Activated CD4-positive, alpha-beta T cell treated with anti-CD3 and anti-CD28 coated beads for 36 hours (primary cell): ENCODE results near the gene UBL3. TPM values are rescaled to one million over a fixed set of nuclear protein-coding genes. Genes with fewer than 3 reads are reported as not detected.

ENCODE experiments used
- ATAC-seq: fragments of 200-7000 bp; cut with Tn5 transposase; one replicate; pipeline ENCODE4 v1.10.0; 2021; ENCODE audit warnings: mild to moderate bottlenecking, moderate library complexity
- CTCF ChIA-PET: fragments of 350-600 bp; sonication (Branson Sonifier 250); formaldehyde crosslinking; loops from one replicate; lab custom pipeline; 2021; ENCODE audit warnings: antibody characterized with exemption; lab: Charles Lee
- POLR2A ChIA-PET: fragments of 350-600 bp; sonication (Branson Sonifier 250); formaldehyde crosslinking; loops from one replicate; lab custom pipeline; 2021; ENCODE audit warnings: antibody characterized with exemption, inconsistent platforms; lab: Charles Lee
- DNase-seq: peaks from one replicate; pipeline ENCODE4 v3.0.0-alpha.2; 2020
- H3K27ac Mint-ChIP-seq: one replicate; pipeline ENCODE4 v1.8.0; 2021; ENCODE audit warnings: mixed read lengths
- H3K27me3 Mint-ChIP-seq: one replicate; pipeline ENCODE4 v1.8.0; 2021; ENCODE audit warnings: mixed read lengths
- H3K36me3 Mint-ChIP-seq: one replicate; pipeline ENCODE4 v1.8.0; 2021; ENCODE audit warnings: low read depth, mixed read lengths
- H3K4me1 Mint-ChIP-seq: one replicate; pipeline ENCODE4 v1.8.0; 2021; ENCODE audit warnings: mixed read lengths
- H3K4me3 Mint-ChIP-seq: one replicate; pipeline ENCODE4 v1.8.0; 2021; ENCODE audit warnings: mild to moderate bottlenecking, moderate library complexity, mixed read lengths
- H3K9me3 Mint-ChIP-seq: one replicate; pipeline ENCODE4 v1.8.0; 2021; ENCODE audit warnings: low read depth, mixed read lengths
- intact Hi-C, 2 experiments: fragments of 100-400 bp; cut with DNase I in 1 of 2; cut with micrococcal nuclease in 1 of 2; formaldehyde crosslinking; loops; one replicate each; pipeline versions ENCODE4 v1.14.2 to v1.15.1; 2022 to 2024; cut with DNase I, micrococcal nuclease
- total RNA-seq, 2 experiments: library from RNA; stranded (reverse); gene quantifications; one replicate each; pipeline ENCODE4 v1.2.3, GENCODE V29; 2021

Gene UBL3
- total RNA-seq, 2 experiments from 2014 or later = 9.1 to 10.7 TPM

DNA sequence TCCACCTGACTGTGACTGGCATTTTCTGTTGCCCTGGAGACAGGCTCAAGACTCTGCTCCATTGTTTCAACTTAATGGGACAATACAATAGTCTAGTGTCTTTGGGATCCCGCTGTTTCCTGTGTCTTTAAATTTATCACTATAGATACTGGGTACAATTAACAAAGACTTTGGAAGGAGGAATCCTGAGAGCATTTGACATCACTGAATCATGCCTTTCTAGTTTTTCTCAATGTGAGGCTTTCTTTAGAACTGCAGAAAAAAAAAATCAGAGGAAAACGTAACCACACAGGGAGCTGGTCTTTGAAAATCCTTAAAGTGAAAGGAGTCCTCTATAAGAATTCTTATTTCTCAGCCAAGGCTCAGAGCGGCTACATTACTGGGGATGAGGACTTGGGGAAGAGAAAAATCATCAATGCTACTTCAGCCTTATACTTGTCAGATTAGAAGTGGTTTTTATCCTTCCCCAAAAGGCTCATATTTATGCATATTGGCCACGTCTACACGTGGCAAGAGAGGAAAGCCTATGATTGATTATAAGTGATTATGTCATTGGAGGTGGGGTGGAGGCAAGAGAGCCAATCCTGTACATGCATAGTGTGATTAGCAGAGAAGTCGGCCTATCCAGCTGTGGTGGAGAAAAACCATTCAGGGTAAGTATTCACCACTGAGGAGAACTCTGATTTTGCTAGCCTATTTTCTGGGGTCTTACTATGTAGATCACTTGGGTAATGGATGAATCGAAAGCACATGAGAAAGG lies 34.4 kb upstream of the UBL3 start:
- no peaks in the 10 kb centered on the region for H3K9me3 Mint-ChIP-seq
- H3K27me3 Mint-ChIP-seq = no peaks in the 10 kb centered on the region
- H3K36me3 Mint-ChIP-seq = no peaks in the 10 kb centered on the region
- H3K4me3 Mint-ChIP-seq = no peak overlapping the region
- ChIA-PET POLR2A (no interaction called here), CTCF (interaction anchor here (0.6 to 0.8 kb wide), 4 partner anchors 13 to 705 kb away, joined by 3 to 4 read pairs (median 4); no protein-coding TSS in a partner anchor)
- no peak for ATAC-seq
- H3K27ac Mint-ChIP-seq = no peak overlapping the region
- intact Hi-C loops = no loop called here
- no peak for DNase-seq
- H3K4me1 Mint-ChIP-seq = peaks cover 17% of the 10 kb centered on the region

DNA sequence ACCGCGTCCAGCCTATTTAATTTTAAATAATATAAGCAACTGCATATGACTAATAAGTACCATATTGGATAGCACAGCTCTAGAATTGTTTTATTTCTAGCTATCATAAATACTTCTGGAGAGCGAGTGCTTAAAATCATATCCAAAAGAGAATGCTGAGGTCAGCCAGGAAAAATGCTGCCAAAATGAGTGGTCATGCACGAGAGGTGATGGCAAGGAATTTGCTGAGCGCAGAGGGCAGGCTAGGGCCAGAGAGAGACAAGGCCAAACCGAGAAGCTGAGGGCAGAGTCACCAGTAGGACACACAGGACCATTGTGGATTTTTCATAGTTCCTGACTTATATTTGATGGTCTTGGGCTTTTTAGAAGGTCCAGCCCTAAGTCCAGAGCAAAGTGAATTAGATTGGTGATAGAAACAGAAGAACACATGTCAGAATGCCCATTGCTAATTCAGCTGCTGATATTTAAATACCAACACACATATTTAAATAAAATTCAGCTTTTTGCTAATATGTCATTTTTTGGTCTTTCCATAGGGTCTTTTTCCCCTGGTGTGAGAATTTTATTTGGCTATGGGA lies 33.6 kb upstream of the UBL3 start:
- intact Hi-C loops = no loop called here
- DNase-seq (no peak), ATAC-seq (no peak)
- H3K36me3 Mint-ChIP-seq = no peaks in the 10 kb centered on the region
- POLR2A ChIA-PET = no interaction called here
- H3K27me3 Mint-ChIP-seq = no peaks in the 10 kb centered on the region
- no peaks in the 10 kb centered on the region for H3K9me3 Mint-ChIP-seq
- H3K4me1 Mint-ChIP-seq = peaks cover 17% of the 10 kb centered on the region
- H3K4me3 Mint-ChIP-seq = no peak overlapping the region
- H3K27ac Mint-ChIP-seq = no peak overlapping the region
- CTCF ChIA-PET = interaction anchor here (0.6 to 0.8 kb wide), 2 partner anchors 14 to 194 kb away, joined by 3 to 4 read pairs; no protein-coding TSS in a partner anchor

DNA sequence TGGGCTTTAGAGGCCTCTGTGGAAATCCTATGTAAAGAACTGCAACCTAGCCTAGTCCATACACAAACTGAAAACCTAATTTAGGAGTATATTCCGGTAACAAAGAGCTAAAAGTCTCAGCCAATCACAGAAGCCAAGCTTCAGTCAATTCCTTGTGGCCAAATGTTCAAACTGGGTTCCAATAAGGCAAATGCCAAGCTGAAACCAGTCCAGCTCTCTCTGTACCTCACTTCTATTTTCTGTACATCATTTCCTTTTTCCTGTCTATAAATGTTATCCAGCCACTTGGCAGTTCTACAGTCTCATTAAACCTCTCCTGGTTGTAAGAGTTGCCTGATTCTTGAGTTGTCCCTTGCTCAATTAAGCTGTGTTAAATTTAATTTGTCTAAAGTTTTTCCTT lies 31.7 kb upstream of the UBL3 start:
- ATAC-seq = no peak
- CTCF ChIA-PET = interaction anchor here (0.6 to 1.1 kb wide), 2 partner anchors 13 to 18 kb away, joined by 3 to 4 read pairs; no protein-coding TSS in a partner anchor

DNA sequence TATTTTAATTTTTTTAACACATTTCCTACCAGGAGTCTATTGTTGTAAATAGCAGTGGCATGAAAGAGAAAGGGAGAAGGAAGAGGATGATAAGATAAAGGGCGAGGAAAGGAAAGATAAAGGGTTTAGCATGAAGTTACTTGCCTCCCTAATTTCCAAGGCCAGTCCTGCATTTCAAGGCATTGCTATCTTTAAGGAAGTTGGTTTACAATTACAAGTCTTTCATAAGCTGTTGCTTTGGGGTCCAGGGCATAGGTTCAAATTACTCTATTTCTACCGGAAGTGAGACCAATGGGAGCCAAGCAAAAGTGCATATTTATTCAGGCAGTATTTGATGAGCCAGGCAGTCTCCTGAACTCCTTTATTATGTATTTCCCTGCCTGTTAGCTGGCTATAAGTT lies 27.7 kb upstream of the UBL3 start:
- no peak overlapping the region for H3K4me3 Mint-ChIP-seq
- ChIA-PET POLR2A (no interaction called here), CTCF (interaction anchor here (0.6 to 1.3 kb wide), 2 partner anchors 12 to 70 kb away, joined by 3 to 6 read pairs; no protein-coding TSS in a partner anchor)
- H3K27me3 Mint-ChIP-seq = peaks cover 9% of the 10 kb centered on the region
- no peaks in the 10 kb centered on the region for H3K9me3 Mint-ChIP-seq
- H3K36me3 Mint-ChIP-seq = no peaks in the 10 kb centered on the region
- DNase-seq (no peak), ATAC-seq (no peak)
- no peaks in the 10 kb centered on the region for H3K4me1 Mint-ChIP-seq
- intact Hi-C loops = no loop called here
- no peak overlapping the region for H3K27ac Mint-ChIP-seq

More for the DNA sequence above, 31.7 kb upstream of the UBL3 start:
- Mint-ChIP-seq H3K27ac (no peak overlapping the region), H3K9me3 (no peaks in the 10 kb centered on the region), H3K27me3 (peaks cover 5% of the 10 kb centered on the region), H3K36me3 (no peaks in the 10 kb centered on the region), H3K4me3 (no peak overlapping the region), H3K4me1 (peaks cover 12% of the 10 kb centered on the region)
- POLR2A ChIA-PET = no interaction called here
- no peak for DNase-seq
- intact Hi-C loops = no loop called here

- Mint-ChIP-seq H3K9me3 (no peaks in the 10 kb centered on the region), H3K4me3 (no peak overlapping the region), H3K36me3 (no peaks in the 10 kb centered on the region), H3K27ac (no peak overlapping the region), H3K4me1 (no peaks in the 10 kb centered on the region), H3K27me3 (peaks cover 10% of the 10 kb centered on the region)
- ChIA-PET CTCF (interaction anchor here (0.6 to 1.3 kb wide), 3 partner anchors 12 to 71 kb away, joined by 3 to 6 read pairs (median 3); no protein-coding TSS in a partner anchor), POLR2A (no interaction called here)
- intact Hi-C loops = no loop called here
- ATAC-seq (no peak), DNase-seq (no peak)
Observed at GRCh38 chr13:29877456-29878078, 27.1 kb upstream of the UBL3 start.

DNA sequence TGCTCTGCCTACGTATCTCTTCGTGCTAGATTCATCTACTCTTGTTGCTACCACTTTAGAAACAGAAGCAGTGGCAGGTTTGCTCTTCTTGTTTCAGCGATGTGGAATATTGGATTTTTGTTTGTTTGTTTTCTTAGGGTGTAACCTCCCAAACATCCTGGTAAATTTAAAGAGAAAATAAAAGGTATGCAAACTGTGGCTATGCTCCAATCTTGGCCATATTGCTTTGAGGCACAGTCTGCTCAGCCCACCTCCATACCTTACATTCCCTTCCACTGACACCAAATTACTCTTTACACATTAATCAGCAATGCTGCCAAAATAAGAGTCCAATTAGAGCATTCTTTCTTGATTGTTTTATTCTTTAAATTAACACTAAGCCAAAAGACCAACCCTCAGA lies 25.2 kb upstream of the UBL3 start:
- intact Hi-C loops = no loop called here
- Mint-ChIP-seq H3K9me3 (no peaks in the 10 kb centered on the region), H3K36me3 (no peaks in the 10 kb centered on the region), H3K27me3 (peaks cover 15% of the 10 kb centered on the region), H3K4me1 (no peaks in the 10 kb centered on the region), H3K27ac (no peak overlapping the region), H3K4me3 (no peak overlapping the region)
- ATAC-seq (no peak), DNase-seq (no peak)
- ChIA-PET POLR2A (no interaction called here), CTCF (no interaction called here)

- Mint-ChIP-seq H3K27me3 (peaks cover 7% of the 10 kb centered on the region), H3K9me3 (no peaks in the 10 kb centered on the region), H3K4me1 (no peaks in the 10 kb centered on the region), H3K36me3 (no peaks in the 10 kb centered on the region), H3K27ac (no peak overlapping the region), H3K4me3 (no peak overlapping the region)
- ChIA-PET CTCF (interaction anchor here (0.7 kb wide), 1 partner anchor 14 kb away, joined by 4 read pairs; no protein-coding TSS in a partner anchor), POLR2A (no interaction called here)
- DNase-seq (no peak), ATAC-seq (no peak)
- intact Hi-C loops = no loop called here
Observed at GRCh38 chr13:29868581-29868980, 18.2 kb upstream of the UBL3 start.

GRCh38 chr13:29865934-29866333 lies 15.5 kb upstream of the UBL3 start:
- DNase-seq (no peak), ATAC-seq (no peak)
- no peaks in the 10 kb centered on the region for H3K4me1 Mint-ChIP-seq
- H3K27me3 Mint-ChIP-seq = peaks cover 4% of the 10 kb centered on the region
- no peaks in the 10 kb centered on the region for H3K36me3 Mint-ChIP-seq
- POLR2A ChIA-PET = no interaction called here
- intact Hi-C loops = no loop called here
- no peak overlapping the region for H3K4me3 Mint-ChIP-seq
- CTCF ChIA-PET = no interaction called here
- H3K27ac Mint-ChIP-seq = no peak overlapping the region
- H3K9me3 Mint-ChIP-seq = no peaks in the 10 kb centered on the region

DNA sequence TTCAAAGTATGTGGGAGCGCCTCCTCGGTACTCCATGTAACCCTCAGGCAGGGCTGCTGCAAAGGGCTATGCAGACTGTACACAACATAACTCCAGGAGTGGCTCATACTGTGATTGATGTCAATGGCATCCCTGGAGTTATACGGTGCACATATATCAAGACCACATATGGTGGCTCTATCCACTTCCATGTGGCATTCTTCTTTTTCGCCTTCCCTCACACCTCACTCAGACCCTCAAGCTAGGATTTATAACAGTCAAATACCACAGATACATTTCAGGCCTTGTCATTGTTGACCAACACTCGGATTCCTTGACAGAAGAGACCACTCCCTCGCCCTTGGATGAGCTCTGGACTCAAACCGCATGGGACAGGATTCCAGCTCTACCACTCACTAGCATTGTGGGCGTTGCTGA lies 11.3 kb upstream of the UBL3 start:
- POLR2A ChIA-PET = no interaction called here
- intact Hi-C loops = no loop called here
- no peak for DNase-seq
- Mint-ChIP-seq H3K4me1 (peaks cover 13% of the 10 kb centered on the region), H3K4me3 (no peak overlapping the region), H3K27ac (no peak overlapping the region), H3K36me3 (no peaks in the 10 kb centered on the region), H3K9me3 (no peaks in the 10 kb centered on the region), H3K27me3 (peaks cover 4% of the 10 kb centered on the region)
- no peak for ATAC-seq
- CTCF ChIA-PET = no interaction called here

DNA sequence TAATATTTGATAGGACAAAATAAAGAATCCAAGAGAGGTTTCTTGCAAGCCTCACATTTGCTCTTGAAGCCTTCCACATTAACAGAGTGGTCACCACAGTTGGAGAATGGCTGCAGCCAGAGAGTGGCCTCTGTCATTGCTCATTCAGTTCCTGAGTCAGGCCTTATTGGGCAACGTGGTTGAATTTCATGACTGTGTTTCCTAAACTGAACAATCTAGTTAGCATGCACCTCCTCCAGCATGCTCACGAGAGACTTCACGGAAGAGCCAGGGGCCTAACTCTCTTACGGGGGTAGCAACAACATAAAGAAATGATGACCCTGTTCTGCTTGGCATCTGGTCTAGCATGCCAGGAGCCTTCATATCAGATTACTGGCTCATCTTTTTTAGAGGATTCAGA lies 9.6 kb upstream of the UBL3 start:
- Mint-ChIP-seq H3K27me3 (peaks cover 4% of the 10 kb centered on the region), H3K27ac (no peak overlapping the region), H3K4me3 (no peak overlapping the region), H3K9me3 (no peaks in the 10 kb centered on the region), H3K36me3 (no peaks in the 10 kb centered on the region), H3K4me1 (peaks cover 22% of the 10 kb centered on the region)
- ATAC-seq (peak; percentile 31), DNase-seq (peak; percentile 16)
- POLR2A ChIA-PET = no interaction called here
- intact Hi-C loops = loop anchor here in 1 of 2 experiments (10.0 kb wide), 1 partner anchor 1305 kb away; the partner anchor contains the start of gene HSPH1
- CTCF ChIA-PET = interaction anchor here (0.6 kb wide), 1 partner anchor 474 kb away, joined by 3 read pairs; no protein-coding TSS in a partner anchor

DNA sequence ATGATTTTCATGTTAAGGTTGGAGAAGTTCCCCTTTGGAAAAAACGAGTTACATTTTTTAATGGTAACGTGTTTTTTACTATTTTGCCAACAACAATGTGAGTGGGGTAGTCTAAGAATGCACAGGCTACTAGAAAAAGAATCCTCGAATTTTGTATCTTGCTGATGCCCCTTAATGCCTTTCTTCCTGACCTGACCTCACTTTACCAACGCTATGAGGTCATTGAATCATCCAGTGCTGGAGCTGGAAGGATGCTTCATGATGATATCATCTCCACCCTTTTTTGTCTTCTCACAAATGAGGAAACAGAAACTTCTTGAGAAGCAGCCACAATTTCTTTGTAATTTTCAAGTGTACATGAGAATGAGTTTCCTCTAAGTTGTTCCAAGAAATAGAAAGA lies 8.2 kb upstream of the UBL3 start:
- Mint-ChIP-seq H3K36me3 (no peaks in the 10 kb centered on the region), H3K4me1 (peaks cover 26% of the 10 kb centered on the region), H3K4me3 (no peak overlapping the region), H3K9me3 (no peaks in the 10 kb centered on the region), H3K27me3 (peaks cover 4% of the 10 kb centered on the region), H3K27ac (no peak overlapping the region)
- ChIA-PET POLR2A (no interaction called here), CTCF (interaction anchor here (0.9 kb wide), 1 partner anchor 65 kb away, joined by 3 read pairs; no protein-coding TSS in a partner anchor)
- DNase-seq = no peak
- peak; percentile 35 for ATAC-seq
- intact Hi-C loops = loop anchor here in 1 of 2 experiments (10.0 kb wide), 1 partner anchor 1306 kb away; the partner anchor contains the start of gene HSPH1
